Nephron (organoid): ENCODE data around the gene FOXK1.

Experiments
- H3K27ac Mint-ChIP-seq, 3 experiments: 2 replicates each; pipeline ENCODE4 v1.8.0; 2020; ENCODE audit warnings: mixed read lengths in 3 of 3, mild to moderate bottlenecking in 2 of 3, moderate library complexity in 1 of 3
- H3K27me3 Mint-ChIP-seq: 2 replicates; pipeline ENCODE4 v1.8.0; 2021; ENCODE audit warnings: low read depth, mild to moderate bottlenecking, moderate library complexity, mixed read lengths
- H3K36me3 Mint-ChIP-seq: 2 replicates; pipeline ENCODE4 v1.8.0; 2020; ENCODE audit warnings: low read depth, mixed read lengths
- H3K4me1 Mint-ChIP-seq: 2 replicates; pipeline ENCODE4 v1.8.0; 2020; ENCODE audit warnings: mixed read lengths
- H3K4me3 Mint-ChIP-seq, 3 experiments: 2 replicates each; pipeline ENCODE4 v1.8.0; 2020; ENCODE audit warnings: mild to moderate bottlenecking in 3 of 3, mixed read lengths in 3 of 3, moderate library complexity in 2 of 3
- H3K9me3 Mint-ChIP-seq: 2 replicates; pipeline ENCODE4 v1.8.0; 2020; ENCODE audit warnings: mixed read lengths
- TF ChIP-seq, protein P1 (sequence below), 3 experiments: fragments of 200-600 bp; sonication (generic); IDR thresholded peaks; one replicate each; pipeline ENCODE4 v1.5.0; 2021; ENCODE audit warnings: antibody characterized with exemption in 3 of 3; ENCODE audit not compliant: unreplicated experiment in 3 of 3

Gene FOXK1

DNA sequence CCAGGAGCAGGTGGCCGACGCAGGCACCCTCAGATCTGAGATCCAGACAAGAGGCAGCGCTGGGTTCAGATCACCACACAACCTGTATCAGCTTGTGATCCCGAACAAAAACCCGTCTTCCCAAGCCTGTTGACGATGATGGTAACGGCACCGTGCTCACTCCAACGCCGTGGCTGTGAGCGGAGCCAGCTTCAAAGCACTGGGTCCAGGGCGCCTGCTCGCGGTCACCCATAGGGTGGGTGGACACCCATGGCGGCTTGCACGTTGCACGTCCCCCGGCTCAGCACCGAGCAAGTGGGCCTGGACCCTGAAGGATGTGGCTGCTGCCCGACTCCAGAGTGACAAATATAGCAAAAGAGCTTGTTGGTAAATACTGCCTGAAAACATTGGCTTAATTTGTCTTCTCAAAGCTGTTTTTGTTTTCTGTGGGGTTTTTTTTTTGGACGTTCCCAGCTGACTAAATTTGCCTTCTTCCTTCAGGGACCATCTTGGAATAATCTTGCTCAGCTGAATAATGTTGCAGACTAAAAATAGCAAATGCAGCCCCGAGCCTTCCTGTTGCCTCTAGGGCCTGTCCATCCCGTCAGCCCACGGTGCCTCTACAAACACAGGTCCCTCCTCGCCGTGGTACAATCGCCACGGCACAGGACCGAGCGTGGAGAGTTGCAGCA, 41.0 kb downstream of the FOXK1 start:
- peaks cover 21% of the 10 kb centered on the region for H3K36me3 Mint-ChIP-seq
- peak overlapping the region; percentile 75 to 82 (median 78) for H3K27ac Mint-ChIP-seq
- H3K9me3 Mint-ChIP-seq = no peaks in the 10 kb centered on the region
- peak overlapping the region in 1 of 3 experiments; percentile 32 for H3K4me3 Mint-ChIP-seq
- TF ChIP-seq, protein P1, sequence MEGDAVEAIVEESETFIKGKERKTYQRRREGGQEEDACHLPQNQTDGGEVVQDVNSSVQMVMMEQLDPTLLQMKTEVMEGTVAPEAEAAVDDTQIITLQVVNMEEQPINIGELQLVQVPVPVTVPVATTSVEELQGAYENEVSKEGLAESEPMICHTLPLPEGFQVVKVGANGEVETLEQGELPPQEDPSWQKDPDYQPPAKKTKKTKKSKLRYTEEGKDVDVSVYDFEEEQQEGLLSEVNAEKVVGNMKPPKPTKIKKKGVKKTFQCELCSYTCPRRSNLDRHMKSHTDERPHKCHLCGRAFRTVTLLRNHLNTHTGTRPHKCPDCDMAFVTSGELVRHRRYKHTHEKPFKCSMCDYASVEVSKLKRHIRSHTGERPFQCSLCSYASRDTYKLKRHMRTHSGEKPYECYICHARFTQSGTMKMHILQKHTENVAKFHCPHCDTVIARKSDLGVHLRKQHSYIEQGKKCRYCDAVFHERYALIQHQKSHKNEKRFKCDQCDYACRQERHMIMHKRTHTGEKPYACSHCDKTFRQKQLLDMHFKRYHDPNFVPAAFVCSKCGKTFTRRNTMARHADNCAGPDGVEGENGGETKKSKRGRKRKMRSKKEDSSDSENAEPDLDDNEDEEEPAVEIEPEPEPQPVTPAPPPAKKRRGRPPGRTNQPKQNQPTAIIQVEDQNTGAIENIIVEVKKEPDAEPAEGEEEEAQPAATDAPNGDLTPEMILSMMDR (IDR thresholded peaks at IDR 0.05; ENCODE audit: unreplicated experiment in 3 of 3) = no peak
- peaks cover 53% of the 10 kb centered on the region for H3K4me1 Mint-ChIP-seq
- no peaks in the 10 kb centered on the region for H3K27me3 Mint-ChIP-seq

DNA sequence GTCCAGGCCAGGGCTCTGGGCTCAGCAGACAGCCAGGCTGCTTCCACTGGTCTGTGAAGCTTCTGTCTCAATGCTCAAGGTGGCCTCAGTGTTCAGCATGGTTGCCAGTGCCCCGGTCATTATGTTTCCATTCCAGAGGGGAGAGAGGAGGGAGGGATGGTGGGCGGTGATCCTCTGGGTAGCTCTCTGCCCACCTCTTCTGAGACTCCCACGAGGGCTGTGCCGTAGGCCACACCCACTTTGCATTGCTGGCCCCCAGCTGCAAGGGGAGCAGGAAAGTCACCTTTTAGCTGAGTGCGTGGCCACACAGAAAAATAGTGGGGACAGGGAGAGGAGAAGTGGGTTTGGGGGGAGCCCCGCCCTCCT, 42.5 kb downstream of the FOXK1 start:
- Mint-ChIP-seq H3K4me3 (peak overlapping the region in 2 of 3 experiments; percentile 77 to 81), H3K36me3 (peaks cover 17% of the 10 kb centered on the region), H3K4me1 (peaks cover 60% of the 10 kb centered on the region), H3K27ac (peak overlapping the region; percentile 94 to 99 (median 97)), H3K27me3 (no peaks in the 10 kb centered on the region), H3K9me3 (no peaks in the 10 kb centered on the region)
- TF ChIP-seq, protein P1 (IDR thresholded peaks at IDR 0.05; ENCODE audit: unreplicated experiment in 3 of 3) = no peak

DNA sequence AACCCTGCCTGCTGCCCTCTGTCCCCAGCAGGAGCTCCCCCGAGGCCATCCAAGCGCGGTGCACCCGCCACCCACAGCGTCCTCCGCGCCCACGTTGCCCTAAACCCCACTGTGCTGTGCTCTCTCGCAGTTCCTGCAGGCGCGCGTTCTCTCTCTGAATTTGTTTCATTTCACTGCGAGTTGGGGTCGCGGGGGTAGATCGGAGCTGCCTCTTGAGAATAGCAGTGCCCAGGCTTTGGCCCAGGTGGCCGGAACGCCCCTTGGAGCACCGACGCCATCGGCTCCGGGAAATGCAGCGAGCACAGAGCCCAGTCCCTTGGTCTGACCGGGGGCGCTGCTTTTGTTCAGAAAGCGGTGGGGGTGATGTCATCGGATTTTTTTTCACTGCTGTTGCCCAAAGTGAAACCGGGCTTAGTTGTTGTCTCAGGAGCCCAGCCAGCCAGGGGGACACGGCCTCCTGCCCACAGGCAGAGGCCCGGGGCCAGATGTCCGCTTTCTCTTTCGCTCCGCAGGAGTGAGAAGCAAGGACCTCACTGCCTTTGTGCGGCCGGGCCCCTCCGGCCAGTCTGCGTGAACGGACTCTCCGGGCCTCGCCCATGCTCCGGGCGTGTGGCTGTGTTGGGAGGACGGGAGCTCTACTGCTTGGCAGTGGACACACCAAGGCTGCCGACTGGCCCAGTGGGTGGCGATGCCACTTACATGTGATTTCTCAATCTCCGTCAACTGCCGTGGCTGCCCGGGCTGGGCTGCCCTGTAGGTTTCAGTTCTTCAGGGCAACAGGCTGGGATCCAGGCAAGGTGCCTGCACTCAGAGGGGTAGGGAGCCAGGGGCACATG, 43.1 kb downstream of the FOXK1 start:
- peaks cover 15% of the 10 kb centered on the region for H3K36me3 Mint-ChIP-seq
- H3K9me3 Mint-ChIP-seq = no peaks in the 10 kb centered on the region
- peak overlapping the region; percentile 54 to 81 (median 77) for H3K4me3 Mint-ChIP-seq
- H3K27me3 Mint-ChIP-seq = no peaks in the 10 kb centered on the region
- TF ChIP-seq, protein P1 (IDR thresholded peaks at IDR 0.05; ENCODE audit: unreplicated experiment in 3 of 3) = no peak
- H3K27ac Mint-ChIP-seq = peak overlapping the region; percentile 94 to 99 (median 97)
- peaks cover 54% of the 10 kb centered on the region for H3K4me1 Mint-ChIP-seq

DNA sequence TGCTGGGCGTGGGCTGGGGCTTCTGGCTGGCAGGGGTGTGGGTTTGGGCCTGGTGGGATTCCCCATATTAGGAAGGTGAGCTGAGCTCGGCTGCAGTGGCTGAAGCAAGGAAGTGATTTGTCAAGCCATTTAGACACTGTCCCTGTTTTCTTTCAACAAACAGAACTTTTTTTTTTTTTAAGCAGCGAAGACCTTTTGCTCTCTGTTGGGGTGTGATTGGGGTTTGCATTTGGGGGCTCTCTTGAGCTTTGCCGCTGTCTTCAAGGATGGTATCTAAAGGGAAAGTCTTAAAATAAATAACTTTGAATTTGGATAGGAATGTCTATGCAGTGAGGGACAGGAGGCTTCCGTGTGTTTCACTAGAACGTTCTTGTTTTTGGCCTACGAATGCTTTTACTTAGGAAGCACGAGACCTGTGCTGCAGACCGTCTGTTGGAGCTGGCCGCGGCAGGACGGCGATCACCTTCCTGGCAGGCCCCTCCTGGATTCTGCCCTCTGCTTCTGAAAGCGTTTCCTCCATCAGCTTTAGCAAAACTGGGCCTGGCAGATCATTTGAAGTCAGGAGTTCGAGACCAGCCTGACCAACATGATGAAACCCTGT, 43.9 kb downstream of the FOXK1 start:
- Mint-ChIP-seq H3K4me1 (peaks cover 47% of the 10 kb centered on the region), H3K36me3 (peaks cover 14% of the 10 kb centered on the region), H3K9me3 (no peaks in the 10 kb centered on the region), H3K27me3 (no peaks in the 10 kb centered on the region), H3K27ac (peak overlapping the region; percentile 94 to 99 (median 97)), H3K4me3 (peak overlapping the region; percentile 54 to 81 (median 77))
- TF ChIP-seq, protein P1 (IDR thresholded peaks at IDR 0.05; ENCODE audit: unreplicated experiment in 3 of 3) = no peak

DNA sequence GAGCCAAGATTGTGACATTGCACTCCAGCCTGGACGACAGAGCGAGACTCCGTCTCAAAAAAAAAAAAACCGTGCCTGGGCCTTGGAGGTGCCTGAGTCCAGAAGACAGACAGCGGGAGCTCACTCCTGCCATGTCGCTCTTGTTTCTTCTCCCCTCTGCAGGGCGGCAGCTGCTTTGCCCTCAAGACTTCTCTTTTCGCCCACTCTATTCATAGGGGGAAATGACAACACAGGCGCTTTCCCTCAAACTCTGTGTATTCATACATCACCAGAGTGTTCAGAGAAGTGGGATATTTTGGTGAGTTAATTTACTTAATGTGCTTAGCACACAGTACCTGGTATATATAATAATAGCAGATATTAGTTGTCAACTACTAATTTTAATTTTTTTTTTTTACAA, 44.5 kb downstream of the FOXK1 start:
- Mint-ChIP-seq H3K4me1 (peaks cover 45% of the 10 kb centered on the region), H3K27ac (peak overlapping the region; percentile 71 to 99 (median 94))
- TF ChIP-seq, protein P1 (IDR thresholded peaks at IDR 0.05; ENCODE audit: unreplicated experiment in 3 of 3) = no peak

More for the DNA sequence above, 44.5 kb downstream of the FOXK1 start:
- peaks cover 14% of the 10 kb centered on the region for H3K36me3 Mint-ChIP-seq
- no peaks in the 10 kb centered on the region for H3K27me3 Mint-ChIP-seq
- H3K9me3 Mint-ChIP-seq = no peaks in the 10 kb centered on the region
- peak overlapping the region in 1 of 3 experiments; percentile 32 for H3K4me3 Mint-ChIP-seq
